HG03565 (cell line): Measurements from ENCODE around the gene TIFAB.

Experiments used
- ATAC-seq: cut with Tn5 transposase; IDR thresholded peaks from one replicate; pipeline ENCODE4 v1.9.1; 2021; ENCODE audit warnings: mild to moderate bottlenecking, moderate library complexity; ENCODE audit not compliant: unreplicated experiment

The TIFAB gene

DNA sequence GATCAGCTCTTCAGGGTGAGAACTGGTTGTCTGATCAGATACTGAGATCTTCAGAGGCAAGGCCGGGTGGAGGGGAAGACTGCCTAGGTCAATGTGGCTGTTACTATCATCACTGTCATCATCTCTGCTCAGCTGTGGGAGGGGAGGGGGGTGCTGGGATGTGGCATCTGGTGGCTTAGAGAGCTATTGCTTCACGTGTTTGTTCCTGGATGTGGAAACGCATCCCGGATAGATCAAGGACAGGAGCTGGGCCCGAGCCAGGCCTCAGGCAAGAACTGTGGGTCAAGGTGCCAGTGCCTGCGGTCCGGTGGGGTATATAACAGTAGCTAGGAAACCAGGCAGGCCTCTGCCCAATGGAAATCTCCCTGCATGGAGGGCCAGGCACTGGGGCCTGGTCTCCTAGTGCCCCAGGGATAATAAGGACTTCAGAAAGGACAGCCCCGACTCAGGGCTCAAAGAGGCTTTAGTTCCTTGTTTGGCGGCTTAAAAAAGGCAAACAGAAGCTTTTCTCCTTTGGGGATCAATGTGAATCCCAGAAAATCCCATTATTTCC is 30.3 kb upstream of the TIFAB start:
- no peak for ATAC-seq

DNA sequence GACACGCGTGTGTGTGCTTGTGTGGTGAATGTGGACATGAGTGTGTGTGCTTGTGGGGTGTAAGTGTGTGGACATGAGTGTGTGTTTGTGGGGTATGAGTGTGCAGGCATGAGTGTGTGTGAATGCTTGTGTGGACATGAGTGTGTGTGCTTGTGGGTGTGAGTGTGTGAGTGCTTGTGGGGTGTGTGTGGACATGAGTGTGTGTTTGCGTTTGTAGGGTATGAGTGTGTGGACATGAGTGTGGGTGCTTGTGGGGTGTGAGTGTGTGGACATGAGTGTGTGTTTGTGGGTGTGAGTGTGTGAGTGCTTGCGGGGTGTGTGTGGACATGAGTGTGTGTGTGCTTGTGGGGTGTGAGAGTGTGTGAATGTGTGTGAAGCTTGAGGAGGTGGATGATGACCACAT is 29.8 kb upstream of the TIFAB start:
- ATAC-seq, result no peak

DNA sequence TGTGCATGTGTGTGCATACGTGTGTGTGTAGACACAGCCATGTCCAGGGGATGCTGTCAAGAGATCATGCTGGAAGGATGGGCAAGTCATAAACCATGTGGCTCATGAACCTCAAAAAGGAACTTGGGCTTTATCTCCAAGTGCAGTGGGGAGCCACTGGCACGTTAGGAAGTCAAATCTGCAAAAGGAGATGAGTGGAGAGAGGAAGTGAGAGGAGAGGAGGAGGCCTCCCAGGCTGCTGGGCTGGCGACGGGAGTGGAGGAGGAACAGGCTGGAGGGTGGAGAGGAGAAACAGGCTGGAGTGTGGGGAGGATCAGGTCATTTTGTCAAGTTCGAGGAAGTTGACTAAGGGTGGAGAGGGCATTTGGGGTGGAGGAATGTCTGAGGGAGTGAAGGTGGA is 29.2 kb upstream of the TIFAB start:
- no peak for ATAC-seq

DNA sequence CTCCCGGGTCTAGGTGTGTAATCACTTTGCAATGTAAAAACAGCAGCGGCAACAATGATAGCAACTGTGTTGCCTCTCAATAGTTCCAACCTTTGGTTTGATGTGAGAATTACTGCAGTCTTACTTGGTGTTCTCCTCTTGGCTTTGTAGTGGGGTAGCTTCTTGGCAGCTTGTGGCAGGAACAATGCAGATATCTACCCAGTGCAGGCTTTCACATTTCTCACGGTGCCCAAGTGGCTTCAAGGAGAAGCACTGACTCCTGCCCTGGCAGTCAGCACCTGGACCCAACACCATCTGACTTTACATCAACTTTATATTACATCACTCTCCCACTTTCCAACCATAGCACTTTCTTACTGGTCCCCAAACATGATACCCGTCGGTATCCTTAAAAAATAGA is 28.4 kb upstream of the TIFAB start:
- no peak for ATAC-seq

DNA sequence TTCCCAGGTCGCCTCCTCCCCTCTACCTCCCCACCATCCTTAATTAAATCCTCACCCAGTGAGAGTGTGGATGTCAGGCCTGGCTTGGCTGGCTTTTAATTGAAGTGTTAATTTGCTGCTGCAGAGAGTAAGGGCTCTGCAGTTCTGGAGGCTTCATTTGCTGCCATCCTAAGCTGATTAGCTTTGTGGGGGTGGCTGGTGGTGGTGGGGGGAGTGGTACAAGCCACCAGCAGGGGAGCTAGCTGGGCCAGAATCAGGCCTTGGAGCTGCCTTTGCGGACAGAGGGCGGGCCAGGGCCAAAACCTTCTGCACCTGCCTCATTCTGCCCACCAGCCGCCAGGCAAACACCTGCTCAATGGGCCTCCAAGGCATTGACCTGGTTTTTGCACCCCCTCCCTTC is 26.8 kb upstream of the TIFAB start:
- ATAC-seq, result no peak

DNA sequence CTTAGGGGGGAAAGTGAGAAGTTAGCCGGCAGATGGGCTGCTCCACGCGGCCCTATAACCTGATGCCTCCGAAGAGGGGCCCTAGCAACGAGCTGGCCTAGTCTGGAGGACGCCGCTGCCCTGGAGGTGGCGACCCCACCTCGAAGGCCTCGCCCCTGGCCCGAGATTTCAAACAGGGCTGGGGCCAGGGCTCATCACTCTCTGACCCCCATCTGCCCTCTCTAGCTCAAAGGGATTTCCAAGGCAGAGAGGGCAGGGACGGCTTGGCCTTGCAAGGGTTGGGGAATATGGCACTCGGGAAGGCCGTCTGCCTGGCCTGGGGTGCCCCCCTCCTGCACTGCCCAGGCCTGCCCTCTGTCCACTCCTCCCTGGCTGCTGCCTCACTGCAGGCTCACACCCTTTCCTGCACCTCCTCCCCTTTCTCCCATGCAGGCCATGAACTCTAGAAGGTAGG is 25.5 kb upstream of the TIFAB start:
- no peak for ATAC-seq

DNA sequence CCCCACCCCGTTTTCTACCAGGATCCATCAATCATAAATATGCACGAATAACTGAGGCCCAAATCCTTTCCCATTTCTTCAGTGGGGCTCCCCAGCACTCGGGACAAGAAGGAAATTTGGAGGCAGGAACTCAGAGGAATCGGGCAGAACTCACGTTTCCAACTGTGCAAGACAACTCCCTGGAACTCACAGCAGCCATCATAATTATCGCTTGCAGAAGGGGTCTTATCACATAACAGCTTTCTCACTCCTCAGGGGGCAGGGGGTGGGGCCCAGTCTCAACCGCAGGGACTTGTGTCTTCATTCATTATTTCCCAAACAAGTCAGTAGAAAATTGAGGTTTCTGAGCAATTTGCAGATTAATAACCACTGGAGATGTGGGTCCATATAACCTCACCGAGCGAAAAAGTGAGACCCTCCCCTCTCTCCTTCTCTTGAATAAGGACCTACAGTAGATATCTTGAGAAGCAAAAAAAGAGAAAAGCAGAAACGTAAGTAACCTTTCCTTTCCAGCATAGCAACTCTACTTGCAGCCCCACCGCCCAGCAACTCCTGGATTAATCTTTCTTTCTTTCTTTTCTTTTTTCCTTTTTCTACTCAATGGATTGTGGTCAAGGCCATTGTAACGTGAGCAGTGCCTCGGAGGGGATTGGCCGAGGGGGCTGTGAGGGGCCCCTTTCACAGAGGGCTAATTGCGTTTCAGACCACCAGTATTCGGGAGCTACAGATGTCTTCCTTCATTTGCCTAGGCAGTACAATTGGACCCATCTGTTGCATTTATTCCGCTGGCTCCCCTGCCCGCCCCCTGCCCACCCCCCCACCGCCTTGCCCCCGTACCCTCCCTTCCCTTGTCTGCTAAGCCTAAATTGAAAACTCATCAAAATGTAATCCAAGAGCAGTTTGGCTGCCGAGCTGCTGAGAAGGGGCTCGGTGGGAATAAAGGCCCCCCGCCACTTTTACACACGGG is 24.7 kb upstream of the TIFAB start:
- no peak for ATAC-seq

DNA sequence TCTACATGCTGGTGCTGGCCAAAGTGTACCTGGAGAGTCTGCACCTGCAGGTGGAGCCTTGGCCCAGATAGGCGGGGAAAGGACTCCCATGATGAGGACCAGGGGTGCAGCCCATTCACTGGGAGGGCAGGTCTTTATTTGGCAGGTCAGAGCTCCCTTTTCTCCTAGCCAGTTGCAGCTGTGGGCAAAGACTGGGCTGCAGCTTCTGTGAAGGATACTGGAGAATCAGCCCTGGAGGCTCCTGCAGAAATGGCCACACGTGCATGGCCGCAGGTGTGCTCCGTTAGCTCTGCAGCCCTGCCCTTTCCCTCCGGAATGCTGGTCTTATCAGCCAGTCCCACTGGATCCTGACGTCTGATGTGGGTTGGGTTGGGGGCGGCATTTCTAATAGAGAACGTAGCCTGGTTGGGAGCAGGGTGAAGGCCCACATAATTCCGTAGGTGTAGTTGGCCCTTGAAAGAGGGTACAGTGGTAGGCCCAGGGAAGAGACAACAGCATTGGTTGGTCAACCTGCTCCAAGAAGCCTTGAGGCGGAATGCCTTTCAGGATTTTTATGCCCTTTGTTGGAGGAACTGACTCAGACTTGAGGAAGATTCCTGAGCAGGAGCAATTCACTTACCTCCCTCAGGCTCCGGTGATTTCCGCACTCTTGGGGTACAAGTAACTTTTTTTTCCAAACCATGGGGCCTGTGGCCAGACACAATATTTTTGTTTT is 22.0 kb upstream of the TIFAB start:
- ATAC-seq, result no peak

DNA sequence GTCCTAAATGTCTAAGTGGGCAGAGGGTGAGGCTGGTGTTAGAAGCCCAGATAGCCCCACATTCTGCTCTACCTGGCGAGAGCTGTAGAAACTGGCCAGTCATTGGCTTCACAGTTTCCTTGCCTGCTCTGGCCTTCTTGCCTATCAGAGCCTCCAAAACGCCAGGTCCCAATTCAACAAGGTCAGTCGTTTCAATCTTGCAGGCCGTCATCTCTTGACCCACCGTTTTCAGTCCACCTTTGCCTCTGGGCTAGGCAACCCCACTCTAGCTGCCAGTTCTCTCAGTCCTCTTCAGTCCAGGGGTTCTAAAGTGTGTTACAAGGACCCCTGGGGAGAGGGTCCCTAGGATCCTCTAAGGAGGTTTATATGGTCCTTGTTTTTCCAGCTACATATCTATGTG is 20.0 kb upstream of the TIFAB start:
- ATAC-seq, result no peak

DNA sequence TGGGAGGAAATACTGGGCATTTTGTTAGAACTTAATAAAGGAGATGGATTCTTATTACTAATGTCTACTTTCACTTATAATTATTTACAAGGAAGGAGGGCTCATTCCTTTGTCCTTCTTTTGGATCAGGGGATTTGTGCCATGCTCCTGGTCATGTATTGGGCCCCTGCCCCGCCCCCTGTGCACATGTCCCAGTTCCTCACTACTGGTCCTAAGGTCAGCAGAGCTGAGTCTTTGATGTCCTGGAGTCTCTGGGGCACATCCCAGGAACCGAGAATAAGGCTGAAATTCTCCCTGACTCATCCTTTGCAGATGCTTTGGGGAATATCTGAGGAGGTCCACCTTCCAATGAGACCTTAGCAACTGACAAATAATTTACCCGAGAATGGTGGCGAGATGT is 19.6 kb upstream of the TIFAB start:
- ATAC-seq, result no peak

DNA sequence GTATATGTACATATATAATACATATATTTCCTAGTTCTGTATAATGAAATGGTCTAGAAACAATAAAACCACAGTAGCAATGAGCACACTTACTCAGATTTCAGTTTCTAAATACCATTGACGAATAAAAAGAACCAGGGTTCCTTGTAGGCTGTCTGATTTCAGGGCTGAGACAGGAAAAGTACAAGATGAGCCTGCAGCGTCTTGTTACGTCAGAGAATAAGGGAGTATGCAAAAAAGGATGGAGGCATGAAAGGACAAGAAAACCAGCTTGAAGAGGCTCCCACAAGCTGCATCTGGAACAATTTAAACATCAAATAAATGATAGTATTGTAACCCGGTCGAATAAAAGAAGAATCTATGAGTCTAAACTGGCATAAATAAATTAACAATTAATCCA is 17.8 kb upstream of the TIFAB start:
- no peak for ATAC-seq

DNA sequence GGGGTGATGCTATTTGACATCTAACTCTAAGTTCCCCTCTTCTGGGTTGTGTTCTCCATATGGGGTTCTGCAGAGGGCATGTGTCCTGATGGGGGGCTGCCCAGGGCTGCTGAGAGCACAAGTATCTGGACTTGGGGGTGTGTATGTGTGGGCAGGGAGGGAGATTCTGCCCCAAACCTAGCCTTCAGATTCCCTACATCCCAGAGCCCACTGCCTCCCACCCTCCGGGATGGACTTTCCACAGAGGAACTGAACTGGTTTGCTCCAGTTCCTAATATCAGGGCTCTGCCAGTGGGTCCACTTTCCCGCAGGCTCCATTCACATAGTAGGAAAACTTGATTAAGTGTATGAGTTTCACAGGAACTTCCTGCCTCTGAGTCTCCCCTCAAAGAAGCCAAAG is 16.4 kb upstream of the TIFAB start:
- ATAC-seq, result no peak

DNA sequence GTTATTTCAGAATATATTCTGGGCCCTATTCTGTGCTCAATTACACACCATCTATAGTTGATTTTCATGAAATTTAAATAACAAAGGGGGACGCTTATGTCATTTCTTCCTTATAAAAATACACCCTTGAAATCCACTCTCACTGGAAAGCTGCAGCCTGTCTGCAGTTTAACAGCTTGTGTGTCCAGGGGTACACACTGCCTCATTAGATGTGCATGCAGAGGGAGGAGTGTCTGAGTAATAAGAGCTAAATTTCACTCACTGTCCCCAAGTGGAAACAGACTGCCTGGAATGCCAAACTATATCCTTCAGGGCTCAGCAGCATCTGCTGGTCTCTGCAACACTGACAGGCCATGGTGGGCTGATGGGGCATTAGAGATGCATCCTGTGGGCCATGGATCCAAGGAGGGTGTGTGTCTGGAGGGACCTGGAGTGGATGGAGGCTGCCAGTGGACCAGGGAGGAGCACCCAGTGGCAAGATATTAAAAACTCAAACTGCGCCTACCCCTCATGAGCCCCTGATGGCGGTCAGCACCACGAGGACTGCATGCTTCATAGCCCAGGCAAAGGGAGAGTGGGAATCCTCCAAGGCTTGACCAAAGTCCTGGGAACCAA is 15.8 kb upstream of the TIFAB start:
- no peak for ATAC-seq

DNA sequence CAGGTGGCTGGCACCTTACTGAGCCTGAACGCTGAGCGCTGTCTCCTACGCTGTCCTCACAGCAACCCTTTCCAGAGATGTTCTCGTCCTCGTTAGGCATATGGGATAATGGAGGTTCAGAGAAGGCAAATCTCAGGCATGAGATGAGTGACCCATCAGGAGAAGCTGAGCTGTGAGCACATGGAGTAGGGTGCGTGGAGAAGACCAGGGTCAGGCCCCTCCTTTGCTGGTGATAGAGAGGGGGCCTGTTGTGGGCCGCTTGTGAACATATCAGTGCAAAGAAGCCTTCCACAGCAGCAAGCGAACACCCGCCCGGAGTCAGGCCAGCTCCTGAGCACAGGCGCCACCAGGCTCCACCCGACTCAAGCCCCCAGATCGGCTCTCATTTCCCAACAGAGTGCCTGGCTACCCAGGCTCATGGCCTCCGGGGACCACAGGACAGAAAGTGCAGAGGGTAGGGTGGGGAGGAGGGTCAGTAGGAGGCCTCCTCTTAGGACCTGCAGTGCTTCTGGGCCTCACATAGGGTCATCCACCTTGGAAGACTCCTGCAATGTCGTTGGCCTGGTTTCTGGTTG is 15.0 kb upstream of the TIFAB start:
- no peak for ATAC-seq

DNA sequence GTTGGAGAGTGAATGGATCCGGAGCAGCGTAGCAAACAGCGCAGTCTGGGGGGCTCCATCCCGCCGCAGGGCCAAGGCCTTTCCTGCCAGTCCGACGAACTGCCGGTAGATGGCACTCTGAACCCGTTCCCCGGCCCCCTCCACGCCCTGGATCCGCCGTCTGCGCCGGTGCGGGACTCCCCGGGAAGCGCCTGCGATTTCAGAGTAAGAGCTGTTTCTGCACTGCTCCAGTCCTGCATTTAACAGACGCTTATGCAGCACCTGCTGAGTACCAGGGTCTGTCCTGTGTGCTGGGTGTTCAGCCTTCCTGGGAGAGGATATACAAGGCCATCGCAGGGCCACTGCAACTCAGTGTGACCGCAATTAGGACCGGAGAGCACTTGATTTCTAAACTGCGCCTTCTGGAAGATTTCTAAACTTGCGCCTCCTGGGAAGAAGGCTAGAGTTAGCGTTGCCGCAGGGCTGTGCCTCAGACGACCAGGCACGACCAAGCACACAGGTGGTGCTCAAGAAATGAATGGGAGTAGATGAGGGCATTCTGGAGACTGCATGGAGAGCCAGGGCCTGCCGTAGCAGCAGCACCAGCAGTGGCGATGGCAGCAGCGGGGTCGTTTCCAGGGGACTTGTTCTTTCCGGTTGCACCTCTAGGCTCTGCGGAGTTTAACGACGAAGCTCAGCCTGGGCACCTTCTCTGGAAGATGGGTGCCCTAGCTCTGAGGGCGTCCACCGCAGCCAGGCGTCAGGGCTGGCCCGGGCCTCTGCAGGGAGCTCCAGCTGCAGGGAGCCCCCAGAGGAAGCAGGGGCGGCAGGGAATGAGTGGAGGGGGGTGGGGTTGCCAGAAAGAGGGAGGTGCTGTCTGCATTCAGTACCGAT is 14.3 kb upstream of the TIFAB start:
- ATAC-seq, result no peak

DNA sequence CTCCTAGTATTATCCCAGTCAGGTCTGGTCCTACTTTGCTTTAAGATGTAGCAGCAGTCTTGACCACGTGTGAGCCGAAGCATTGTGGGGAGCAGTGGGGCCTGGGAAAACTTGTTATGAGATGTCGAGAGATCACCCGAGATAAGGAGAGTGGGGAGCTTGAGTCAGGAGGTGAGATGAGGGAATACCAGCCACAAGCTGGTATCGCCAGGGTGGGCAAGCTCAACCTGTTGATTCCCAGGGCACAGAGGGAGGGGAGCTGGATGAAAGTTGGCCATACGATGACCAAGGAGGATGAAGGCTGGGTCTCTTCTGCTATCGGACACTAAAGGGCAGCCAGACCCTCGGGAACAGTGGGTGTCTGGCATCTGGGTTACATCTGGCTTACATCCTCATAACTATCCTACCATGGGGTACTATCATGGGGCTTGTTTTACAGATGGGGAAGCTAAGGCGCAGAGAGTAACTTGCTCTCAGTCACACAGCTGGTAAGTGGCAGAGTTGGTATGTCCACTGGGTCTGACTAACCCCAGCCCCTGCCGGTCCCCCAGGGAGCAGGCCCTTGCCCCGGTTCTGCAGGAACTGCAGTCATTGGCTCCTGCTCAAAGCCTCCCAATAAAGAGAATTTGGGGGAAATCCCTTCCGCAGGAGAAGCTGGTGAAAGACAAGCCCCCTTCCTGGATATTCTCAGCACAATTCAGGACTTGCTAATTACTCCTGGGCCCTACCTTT is 13.4 kb upstream of the TIFAB start:
- no peak for ATAC-seq

DNA sequence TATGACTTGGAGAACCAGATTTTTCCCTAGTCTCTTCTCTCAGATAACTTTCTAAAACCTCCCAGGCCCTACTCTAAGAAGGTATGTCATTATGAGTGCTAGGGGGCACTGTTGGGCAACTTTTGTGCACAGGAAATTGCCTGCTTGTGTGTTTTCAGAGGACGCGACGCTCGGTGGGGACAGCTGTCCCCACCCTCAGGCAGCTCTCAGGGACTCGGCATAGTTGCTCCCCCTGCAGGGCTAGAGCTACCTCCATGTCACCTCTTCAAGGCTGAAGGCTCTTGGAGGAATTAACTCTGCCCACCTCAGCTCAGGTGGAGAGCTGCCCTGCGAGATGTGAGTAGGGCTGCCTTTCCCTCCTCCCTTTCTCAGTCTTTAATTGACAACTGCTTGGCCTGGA is 10.2 kb upstream of the TIFAB start:
- ATAC-seq, result peak; percentile 63

DNA sequence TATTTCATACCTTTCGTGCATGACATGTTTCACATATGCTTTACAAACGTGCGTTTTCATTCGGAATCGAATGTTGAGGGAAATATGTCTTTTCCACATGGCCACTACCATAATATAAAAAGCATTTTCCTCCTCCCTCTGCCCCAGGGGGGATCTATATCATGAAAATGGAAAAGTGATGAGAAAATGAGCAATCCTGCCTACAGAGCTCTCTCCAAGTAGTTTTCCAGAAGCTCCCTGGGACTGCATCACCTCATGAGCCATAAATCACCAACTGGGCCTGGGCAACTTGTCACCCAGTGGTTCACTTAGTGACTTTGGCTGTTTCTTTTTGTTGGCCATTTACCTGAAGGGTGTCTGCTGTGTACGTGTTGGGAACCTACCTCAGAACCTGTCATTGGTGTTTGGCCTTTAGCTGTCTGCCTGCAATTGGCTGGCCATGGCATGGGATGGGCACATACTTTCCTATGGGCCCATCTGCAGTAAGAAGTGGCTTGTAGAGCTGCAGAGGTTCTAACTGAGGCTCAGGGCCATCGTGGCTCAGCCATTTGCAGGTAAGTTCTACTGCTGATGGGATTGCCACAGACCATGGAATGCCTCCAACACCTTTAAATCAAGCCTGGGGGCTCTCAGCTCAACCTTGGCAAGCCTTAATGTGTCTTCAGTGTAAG is 9.5 kb upstream of the TIFAB start:
- ATAC-seq, result no peak
